Lower leg skin (tissue), 3 donors: ENCODE data around the gene IFTAP.

ENCODE experiments used
- CTCF ChIP-seq, 3 donors: fragments of 450-650 bp; IDR thresholded peaks; one replicate each; pipeline ENCODE4 v1.5.1; 2016; ENCODE audit warnings: antibody characterized with exemption in 3 of 3, mild to moderate bottlenecking in 3 of 3, moderate library complexity in 2 of 3
- POLR2A ChIP-seq, 2 donors: fragments of 450-650 bp; IDR thresholded peaks; one replicate each; pipeline ENCODE4 v1.6.1; 2016 to 2017; ENCODE audit warnings: antibody characterized with exemption in 2 of 2, mild to moderate bottlenecking in 1 of 2, moderate library complexity in 1 of 2

- no peak for TF ChIP-seq CTCF (IDR thresholded peaks at IDR 0.05)
- no peak for TF ChIP-seq POLR2A (IDR thresholded peaks at IDR 0.05)
These were observed 3.7 kb downstream of the IFTAP start, which contains the start of gene RAG2 for GRCh38 chr11:36598051-36598450.
